Globus pallidus (tissue), 1 donor: ENCODE measurements around the gene BMPER.

Source experiments
- DNase-seq: peaks from one replicate; pipeline ENCODE4 v3.0.0-alpha.2; 2015; ENCODE audit warnings: low spot score

The BMPER gene

GRCh38 chr7:34062826-34063225, 157.5 kb downstream of the BMPER start:
- DNase-seq, result no peak

DNA sequence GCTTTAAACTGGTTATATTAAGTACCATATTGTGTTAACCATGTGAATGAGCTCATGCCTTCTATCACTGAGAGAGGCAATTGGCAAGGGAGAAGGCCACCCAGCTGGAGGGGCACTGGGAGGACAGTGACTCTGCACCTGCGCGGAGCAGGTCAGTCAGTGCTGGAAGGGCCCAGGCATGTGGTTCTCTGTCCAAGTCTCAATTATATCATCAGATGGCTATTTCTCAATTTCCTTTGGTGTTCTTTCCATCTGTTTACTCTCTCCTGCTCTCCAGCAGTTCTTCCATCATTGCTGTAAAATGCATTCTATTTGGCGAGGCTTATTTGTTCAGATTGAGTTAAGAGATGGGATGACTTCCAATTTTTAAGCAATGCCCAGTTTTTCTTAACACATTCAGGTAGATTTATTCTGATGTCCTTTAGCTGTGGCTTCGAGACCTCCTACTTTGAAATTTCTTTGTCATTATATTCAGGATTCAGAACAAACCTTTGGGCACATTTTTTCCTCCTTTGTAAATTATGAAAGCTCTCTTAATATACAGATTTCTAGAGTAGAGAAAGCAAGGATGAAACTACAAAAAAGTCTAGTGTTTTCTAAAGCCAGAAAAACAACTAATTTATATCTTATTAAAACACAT, 159.3 kb downstream of the BMPER start:
- DNase-seq, result no peak

GRCh38 chr7:34066411-34066810, 161.1 kb downstream of the BMPER start:
- no peak for DNase-seq

- no peak for DNase-seq
Observed at GRCh38 chr7:34067005-34067778, 161.9 kb downstream of the BMPER start.

DNA sequence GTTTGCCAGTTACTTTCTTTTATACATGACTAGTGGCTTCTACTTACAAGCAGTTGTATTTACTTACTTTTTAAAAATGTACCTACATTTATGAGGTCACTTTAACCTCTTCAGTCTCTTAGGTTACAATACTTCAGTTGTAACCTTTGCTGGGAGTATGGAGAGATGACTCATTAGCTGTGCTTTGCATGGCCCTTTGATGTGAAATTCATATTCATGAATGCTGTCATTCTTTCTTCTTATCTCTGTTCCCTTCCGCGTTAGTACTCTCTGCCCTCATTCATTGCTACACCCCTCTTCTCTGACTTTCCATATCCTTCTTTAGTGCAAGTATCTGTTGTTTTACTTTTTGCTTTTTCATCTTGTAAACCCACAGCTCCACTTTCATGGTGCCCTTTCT, 164.3 kb downstream of the BMPER start:
- DNase-seq, result no peak

GRCh38 chr7:34070511-34071323, 165.4 kb downstream of the BMPER start:
- no peak for DNase-seq

- DNase-seq, result no peak
Observed at GRCh38 chr7:34073676-34074075, 168.3 kb downstream of the BMPER start.

GRCh38 chr7:34074421-34074820, 169.1 kb downstream of the BMPER start:
- DNase-seq, result no peak

DNA sequence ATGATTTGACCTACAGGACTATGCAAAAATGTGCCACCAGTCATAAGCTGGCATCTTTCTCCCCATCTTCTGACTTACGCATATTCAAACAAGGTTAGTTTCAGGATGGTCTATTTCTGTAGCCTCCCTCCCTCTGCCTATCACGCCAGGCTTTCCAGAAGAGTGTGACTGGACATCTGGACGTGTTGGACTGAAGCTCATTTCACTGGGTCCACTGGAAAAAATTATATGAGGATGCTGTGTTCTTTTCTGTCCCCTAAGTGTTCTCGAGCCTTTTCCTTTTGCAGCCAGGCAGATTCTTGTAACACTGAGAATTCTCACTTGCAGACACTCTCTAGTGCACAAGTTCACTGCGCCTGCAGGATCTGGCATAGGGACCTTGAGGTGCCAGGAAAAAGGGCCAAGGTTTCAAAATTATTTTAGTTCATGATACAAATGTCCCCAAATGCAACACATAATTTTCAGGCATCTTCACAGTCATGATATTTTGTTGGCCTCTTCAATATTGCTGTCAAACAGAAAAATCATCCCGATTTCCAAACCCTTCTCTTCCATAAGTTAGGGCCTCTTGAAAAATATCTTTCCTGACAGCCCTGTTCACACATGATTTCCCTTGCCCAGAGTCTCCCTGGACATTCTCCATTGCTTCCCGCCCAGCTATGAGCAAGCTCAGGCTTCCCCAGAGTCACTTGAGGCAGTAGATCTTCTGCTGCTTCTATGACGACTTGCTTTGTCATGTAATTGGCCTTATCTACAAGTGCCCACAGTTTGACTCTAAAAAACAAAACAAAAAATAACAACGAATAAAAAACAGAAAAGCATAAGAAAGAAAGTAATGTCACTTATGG, 170.4 kb downstream of the BMPER start:
- DNase-seq, result no peak

GRCh38 chr7:34077168-34077567, 171.8 kb downstream of the BMPER start:
- DNase-seq, result no peak

GRCh38 chr7:34078864-34079263, 173.5 kb downstream of the BMPER start:
- no peak for DNase-seq

DNA sequence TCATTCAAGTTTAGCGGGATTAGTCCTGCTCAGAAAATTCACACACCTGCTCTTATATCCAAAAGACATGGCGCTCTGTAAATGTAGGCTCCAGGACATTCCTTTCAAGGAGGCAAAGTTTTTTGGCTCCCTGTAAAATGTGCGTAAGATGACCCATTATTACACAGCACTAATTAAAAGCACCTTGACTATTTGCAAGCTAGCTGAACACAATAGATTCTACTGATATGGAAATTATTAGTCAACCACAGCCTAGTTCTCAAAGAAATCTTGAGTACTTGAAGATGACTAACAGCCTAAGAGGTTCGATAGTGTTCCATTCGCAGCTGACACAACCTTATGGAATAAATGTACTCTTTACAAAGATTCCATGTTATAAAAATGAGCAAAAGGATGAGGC, 175.2 kb downstream of the BMPER start:
- DNase-seq, result no peak

DNA sequence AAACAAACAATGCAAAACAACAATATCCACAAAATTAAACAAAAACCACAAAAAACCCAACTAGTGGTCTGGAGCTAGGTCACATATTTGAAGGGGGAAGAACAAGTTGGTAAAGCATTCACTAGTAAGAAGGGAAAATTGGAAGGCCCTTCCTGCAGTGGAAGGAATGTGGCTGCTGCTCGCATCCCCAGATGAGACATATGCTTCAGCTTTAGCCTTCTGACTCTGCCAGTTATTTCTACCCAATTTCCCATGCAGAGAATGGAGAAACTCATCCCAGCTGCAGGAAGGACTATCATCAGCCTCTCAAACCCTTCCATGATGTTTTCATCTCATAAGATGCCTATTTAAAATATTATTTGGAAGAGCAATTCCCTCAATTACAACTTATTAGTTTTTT, 176.6 kb downstream of the BMPER start:
- no peak for DNase-seq

DNA sequence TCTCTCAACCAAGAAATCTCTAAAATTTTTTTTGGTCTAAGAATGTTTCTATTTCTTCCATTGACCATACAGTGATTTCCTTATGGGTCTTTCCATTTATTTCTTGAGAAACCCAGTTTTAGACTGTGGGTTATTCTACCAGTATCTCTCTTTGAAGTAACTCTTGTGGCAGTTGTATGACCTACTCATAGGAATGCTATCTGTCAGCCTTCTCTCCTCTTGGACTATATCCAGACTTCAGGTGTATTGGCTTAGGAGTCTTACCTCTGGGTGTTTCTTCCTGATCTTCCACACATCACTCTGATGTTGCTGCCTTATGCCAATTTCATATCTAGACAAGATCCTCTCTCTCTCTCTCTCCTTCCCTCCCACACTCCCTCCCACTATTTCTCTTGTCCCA, 178.1 kb downstream of the BMPER start:
- no peak for DNase-seq

- DNase-seq, result no peak
Observed at GRCh38 chr7:34084651-34085050, 179.3 kb downstream of the BMPER start.

DNA sequence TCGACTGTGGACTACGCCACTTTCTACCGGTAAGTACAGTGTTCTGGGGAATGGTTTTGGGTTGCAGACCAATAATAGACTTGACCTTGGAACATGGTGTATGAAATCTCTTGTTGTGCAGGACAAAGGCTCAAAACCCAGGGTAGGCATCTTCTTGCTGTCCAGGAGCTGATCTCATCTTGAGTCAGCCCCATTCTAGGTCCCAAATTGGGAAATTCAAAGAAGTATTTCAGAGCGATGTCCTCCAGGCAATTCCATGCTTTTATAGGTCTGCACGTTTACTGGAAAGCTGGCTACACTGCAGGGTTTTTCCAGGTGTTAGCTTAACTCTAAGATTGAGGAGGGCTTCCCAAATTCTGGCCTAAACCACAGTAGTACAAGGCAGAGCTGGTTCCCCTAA, 180.7 kb downstream of the BMPER start:
- DNase-seq, result no peak

DNA sequence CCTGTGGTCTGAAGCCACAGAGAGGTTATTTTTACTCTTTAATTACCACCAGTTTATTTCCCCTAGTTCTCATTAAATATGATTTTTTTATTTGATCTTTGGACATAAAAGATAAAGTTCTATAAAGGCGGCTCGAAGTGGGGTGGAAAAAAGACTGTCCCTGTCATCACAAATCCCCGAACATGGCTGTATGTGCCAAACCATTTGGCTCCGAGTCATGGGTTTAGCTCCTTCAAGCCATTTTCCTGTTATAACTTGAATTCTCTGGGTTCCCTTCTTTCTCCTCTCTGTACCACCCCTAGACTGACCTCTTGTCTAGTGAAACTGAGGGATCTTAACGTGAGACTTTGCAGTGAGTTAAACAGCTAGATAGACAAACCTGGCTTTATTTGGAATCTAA, 181.6 kb downstream of the BMPER start:
- no peak for DNase-seq

DNA sequence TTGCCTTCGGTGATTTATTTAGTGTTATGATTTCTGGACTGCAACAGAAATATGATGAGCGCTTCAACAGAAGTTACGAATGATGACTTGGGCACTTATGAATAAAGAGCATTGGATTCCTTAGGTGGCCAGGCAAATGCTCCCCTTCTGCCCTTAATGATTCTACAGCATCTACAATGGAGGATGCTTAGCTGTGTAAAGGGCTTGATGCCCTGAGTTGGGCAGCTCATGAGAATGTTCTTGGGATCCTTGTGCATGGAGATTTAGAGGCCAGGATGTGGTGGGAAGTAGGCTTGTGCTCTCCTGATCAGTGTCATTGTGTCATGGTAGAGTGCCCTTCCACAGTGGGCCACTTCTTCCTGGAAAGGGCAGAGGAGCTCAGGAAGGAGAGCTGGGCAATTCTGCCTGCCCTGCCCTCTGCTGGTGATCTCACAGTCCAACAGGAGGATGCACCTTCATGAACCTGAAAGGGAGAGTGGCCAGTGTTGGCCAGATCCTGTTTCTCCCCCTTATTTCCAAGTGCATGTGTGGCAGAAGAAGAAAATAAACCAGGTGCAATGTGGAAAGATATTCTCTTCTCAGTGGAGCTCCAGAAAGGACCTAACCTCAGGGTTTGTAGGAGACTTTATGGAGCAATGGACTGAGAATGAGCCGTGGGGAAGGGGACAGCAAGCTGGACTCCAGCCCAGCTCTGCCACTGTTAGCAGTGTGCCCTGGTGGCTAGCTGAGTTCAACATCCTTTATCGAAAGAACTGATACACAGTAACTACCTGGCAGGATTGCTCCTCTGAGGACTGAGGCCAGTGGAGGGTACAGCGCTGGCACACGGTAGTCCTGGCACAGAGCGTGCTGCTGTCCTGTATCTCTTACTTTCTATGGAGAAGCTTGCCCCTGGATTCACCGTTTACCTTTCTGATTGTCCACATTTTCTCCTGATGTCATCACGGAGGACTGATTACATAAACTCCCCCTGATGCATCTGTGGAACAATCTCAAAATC, 182.9 kb downstream of the BMPER start:
- DNase-seq, result no peak

DNA sequence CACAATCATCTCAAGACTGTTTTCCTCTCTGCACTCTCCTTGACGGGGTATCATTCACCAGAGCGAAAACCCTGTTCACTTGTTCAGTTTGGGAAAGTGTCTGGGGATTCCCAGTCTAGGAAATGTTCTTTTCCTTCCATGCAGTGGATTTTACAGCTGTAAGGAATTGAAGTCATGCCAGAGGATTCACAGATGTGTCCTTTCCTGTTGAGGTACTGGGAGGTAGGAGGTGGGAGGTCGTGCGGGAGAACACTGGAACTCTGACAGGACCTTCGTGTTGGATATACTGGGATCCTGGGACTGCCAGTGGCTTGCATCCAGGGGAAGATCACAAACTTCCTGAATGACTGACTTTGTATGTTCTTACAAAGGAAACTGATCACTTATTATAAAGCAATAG, 185.5 kb downstream of the BMPER start:
- DNase-seq, result no peak

- DNase-seq, result no peak
Observed at GRCh38 chr7:34091321-34091917, 186.1 kb downstream of the BMPER start.
